HG03045 (cell line): ENCODE data around the gene PFKL.
"Not testable (repeated sequence)": the region's sequence is repeated elsewhere in the genome, so short reads cannot be mapped to it uniquely, and the experiment has no call there.

ENCODE experiments used
- ATAC-seq: cut with Tn5 transposase; IDR thresholded peaks from one replicate; pipeline ENCODE4 v1.9.1; 2021; ENCODE audit warnings: mild to moderate bottlenecking, moderate library complexity; ENCODE audit not compliant: unreplicated experiment

The PFKL gene

GRCh38 chr21:44275041-44275440 lies 24.8 kb upstream of the PFKL start:
- no peak for ATAC-seq

GRCh38 chr21:44279354-44280260 lies 20.2 kb upstream of the PFKL start:
- ATAC-seq, result no peak

- no peak for ATAC-seq
Measured at GRCh38 chr21:44281801-44282200, 18.1 kb upstream of the PFKL start.

GRCh38 chr21:44282370-44282769 lies 17.5 kb upstream of the PFKL start:
- ATAC-seq, result no peak

- not testable (repeated sequence) for ATAC-seq
Measured at GRCh38 chr21:44283211-44283785, 16.6 kb upstream of the PFKL start.

- ATAC-seq, result no peak
Measured at GRCh38 chr21:44283948-44284347, 15.9 kb upstream of the PFKL start.

- ATAC-seq, result no peak
Measured at GRCh38 chr21:44285138-44285992, 14.5 kb upstream of the PFKL start, which contains the start of gene AIRE. Gene AIRE, plus strand, starts transcription at chr21:44285876. Its CDS starts 131 bp downstream, at chr21:44286007.

GRCh38 chr21:44286086-44286715 lies 13.7 kb upstream of the PFKL start:
- ATAC-seq, result no peak

- no peak for ATAC-seq
Measured at GRCh38 chr21:44286716-44287632, 12.9 kb upstream of the PFKL start.

GRCh38 chr21:44288251-44289110 lies 11.4 kb upstream of the PFKL start:
- no peak for ATAC-seq

- no peak for ATAC-seq
Measured at GRCh38 chr21:44289381-44290010, 10.4 kb upstream of the PFKL start.

- ATAC-seq, result no peak
Measured at GRCh38 chr21:44290327-44291077, 9.4 kb upstream of the PFKL start.

GRCh38 chr21:44291078-44291935 lies 8.5 kb upstream of the PFKL start:
- no peak for ATAC-seq

GRCh38 chr21:44291936-44292811 lies 7.7 kb upstream of the PFKL start:
- no peak for ATAC-seq

GRCh38 chr21:44292812-44293195 lies 7.0 kb upstream of the PFKL start:
- no peak for ATAC-seq
